Measurements from ENCODE around the gene GABBR2. TPM values are rescaled to one million over a fixed set of nuclear protein-coding genes. Genes with fewer than 3 reads are reported as not detected.
A peak's percentile ranks its signal among the peaks of the same experiment; 100 is the strongest.

GABBR2 gene
- total and polyA plus RNA-seq, 9 of the 15 experiments (the other 6 are each of a cell fraction or from before 2014, with no cell fraction given), result 0.15 to 1.9 (median 0.32) TPM

- TF ChIP-seq ATF3 (IDR thresholded peaks at IDR 0.05) (no peak), ATF3 (CRISPR knock-in tag; conservative IDR thresholded peaks at IDR 0.05) (no peak), NR2F6 (CRISPR knock-in tag; IDR thresholded peaks at IDR 0.05) (no peak)
Measured at GRCh38 chr9:98523231-98523901, 185.4 kb downstream of the GABBR2 start (continued).

GRCh38 chr9:98522487-98522886 is 186.2 kb downstream of the GABBR2 start:
- DNase-seq (ENCODE audit: extremely low read depth in 1 of 4, low spot score in 3 of 4), result no peak
- no peaks in the 10 kb centered on the region for H4K20me1 ChIP-seq (replicated peaks; ENCODE audit: control insufficient read depth, insufficient read depth, low read length)
- H2AFZ ChIP-seq (ENCODE audit: low read depth, low read length), result no peak overlapping the region
- no TSS peak for BruUV-seq (replicated peaks)
- FAIRE-seq, result peak; percentile 6
- ATAC-seq, result no peak
- no peaks in the 10 kb centered on the region for H3K9me3 ChIP-seq (replicated peaks; ENCODE audit: control insufficient read depth, insufficient read depth, low read depth, low read length)
- no peak overlapping the region for H3K4me2 ChIP-seq (ENCODE audit: insufficient read depth, low read length)
- POLR2A ChIA-PET, result interaction anchor here (1.2 kb wide), 1 partner anchor 18 kb away, joined by 4 read pairs; no protein-coding TSS in a partner anchor
- in situ Hi-C loops (cut with MboI) (no loop called here), intact Hi-C loops (cut with micrococcal nuclease) (no loop called here)
- no peak overlapping the region for H3K4me3 ChIP-seq
- no peaks in the 10 kb centered on the region for H3K27me3 ChIP-seq (ENCODE audit: control insufficient read depth in 2 of 2, insufficient read depth in 2 of 2, low read length in 2 of 2)
- no peak overlapping the region for H3K27ac ChIP-seq (ENCODE audit: extremely low read depth, low read depth, low read length)
- no peaks in the 10 kb centered on the region for H3K9me1 ChIP-seq (ENCODE audit: control insufficient read depth, insufficient read depth, low read length)
- no peak overlapping the region for H3K9ac ChIP-seq (ENCODE audit: insufficient read depth in 1 of 2, low read depth in 2 of 2, low read length in 2 of 2)
- no peaks in the 10 kb centered on the region for H3K4me1 ChIP-seq (replicated peaks in 1 of 2; ENCODE audit: control insufficient read depth in 2 of 2, insufficient read depth in 2 of 2, low read length in 2 of 2)
- CTCF ChIA-PET (ENCODE audit: low intra/inter-chr PET ratio), result interaction anchor here (0.7 kb wide), 1 partner anchor 330 kb away, joined by 3 read pairs; the partner anchor contains the start of gene CORO2A
- H3K36me3 ChIP-seq (ENCODE audit: control insufficient read depth, insufficient read depth, low read length), result no peaks in the 10 kb centered on the region
- no peaks in the 10 kb centered on the region for H3K79me2 ChIP-seq (ENCODE audit: control insufficient read depth, insufficient read depth, low read length)
- TF ChIP-seq ZBTB33 (CRISPR knock-in tag; IDR thresholded peaks at IDR 0.05) (no peak), PREB (CRISPR knock-in tag; IDR thresholded peaks at IDR 0.05) (no peak), TCF7 (IDR thresholded peaks at IDR 0.05; ENCODE audit: borderline replicate concordance) (no peak), ZNF3 (CRISPR knock-in tag; IDR thresholded peaks at IDR 0.05) (no peak), NCOR1 (IDR thresholded peaks at IDR 0.05) (no peak), U2AF2 (optimal IDR thresholded peaks at IDR 0.05; ENCODE audit: low read depth, low read length) (no peak), RBM22 (IDR thresholded peaks at IDR 0.05; ENCODE audit: low read depth, low read length, poor library complexity, severe bottlenecking) (no peak), CHD2 (IDR thresholded peaks at IDR 0.05; ENCODE audit: low read depth, low read length) (no peak), ZNF780A (CRISPR knock-in tag; IDR thresholded peaks at IDR 0.05) (no peak), ZNF232 (CRISPR knock-in tag; IDR thresholded peaks at IDR 0.05) (no peak), KLF13 (tag; IDR thresholded peaks at IDR 0.05; ENCODE audit: borderline replicate concordance, low read depth) (no peak), MEIS2 (IDR thresholded peaks at IDR 0.05; ENCODE audit: partially characterized antibody) (peak; percentile 76), SUPT5H (IDR thresholded peaks at IDR 0.05) (no peak), HMGXB4 (CRISPR knock-in tag; IDR thresholded peaks at IDR 0.05) (no peak)

Measured in K562 (cell line).